ENCODE measurements around the gene FBLN5. TPM values are rescaled to one million over a fixed set of nuclear protein-coding genes. Genes with fewer than 3 reads are reported as not detected.

The FBLN5 gene
- total RNA-seq, 1 experiment from 2014 or later = 0.90 TPM

DNA sequence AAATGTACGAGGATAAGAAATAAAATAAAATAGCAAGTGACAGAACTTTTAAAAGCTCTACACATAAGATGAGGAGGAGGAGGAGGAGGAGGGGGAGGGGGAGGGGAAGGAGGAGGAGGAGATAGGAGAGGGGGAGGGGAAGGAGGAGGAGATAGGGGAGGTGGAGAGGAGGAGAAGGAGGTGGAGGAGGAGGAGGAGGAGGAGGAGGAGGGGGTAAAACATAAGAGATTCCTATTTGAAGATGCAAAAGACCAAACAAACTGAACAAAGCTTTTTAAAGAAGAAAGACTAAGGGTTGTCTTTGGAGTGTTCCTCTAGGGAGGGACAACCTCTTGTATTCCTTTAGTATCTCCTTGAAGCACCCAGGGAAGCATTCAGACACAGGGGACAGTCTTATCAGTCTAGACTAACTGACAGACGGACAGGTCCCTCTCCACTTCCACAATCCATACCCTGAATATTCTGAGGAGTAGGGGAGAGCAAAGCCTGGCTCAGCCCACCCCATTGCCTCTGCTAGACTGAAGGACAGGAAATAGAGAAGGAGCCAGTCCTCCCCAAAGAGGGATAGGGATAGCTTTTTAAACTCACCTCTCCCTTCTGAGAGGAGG lies 93.1 kb downstream of the FBLN5 start:
- no peaks in the 10 kb centered on the region for H3K36me3 Mint-ChIP-seq (ENCODE audit: insufficient read depth, unreplicated experiment)
- no TSS peak for BruUV-seq (replicated peaks)
- H3K4me3 Mint-ChIP-seq (ENCODE audit: low read depth, unreplicated experiment) = no peak overlapping the region
- peaks cover 11% of the 10 kb centered on the region for H3K27me3 Mint-ChIP-seq (ENCODE audit: unreplicated experiment)
- no peak overlapping the region for H3K27ac Mint-ChIP-seq (ENCODE audit: unreplicated experiment)
- DNase-seq = no peak
- TF ChIP-seq, protein P1, sequence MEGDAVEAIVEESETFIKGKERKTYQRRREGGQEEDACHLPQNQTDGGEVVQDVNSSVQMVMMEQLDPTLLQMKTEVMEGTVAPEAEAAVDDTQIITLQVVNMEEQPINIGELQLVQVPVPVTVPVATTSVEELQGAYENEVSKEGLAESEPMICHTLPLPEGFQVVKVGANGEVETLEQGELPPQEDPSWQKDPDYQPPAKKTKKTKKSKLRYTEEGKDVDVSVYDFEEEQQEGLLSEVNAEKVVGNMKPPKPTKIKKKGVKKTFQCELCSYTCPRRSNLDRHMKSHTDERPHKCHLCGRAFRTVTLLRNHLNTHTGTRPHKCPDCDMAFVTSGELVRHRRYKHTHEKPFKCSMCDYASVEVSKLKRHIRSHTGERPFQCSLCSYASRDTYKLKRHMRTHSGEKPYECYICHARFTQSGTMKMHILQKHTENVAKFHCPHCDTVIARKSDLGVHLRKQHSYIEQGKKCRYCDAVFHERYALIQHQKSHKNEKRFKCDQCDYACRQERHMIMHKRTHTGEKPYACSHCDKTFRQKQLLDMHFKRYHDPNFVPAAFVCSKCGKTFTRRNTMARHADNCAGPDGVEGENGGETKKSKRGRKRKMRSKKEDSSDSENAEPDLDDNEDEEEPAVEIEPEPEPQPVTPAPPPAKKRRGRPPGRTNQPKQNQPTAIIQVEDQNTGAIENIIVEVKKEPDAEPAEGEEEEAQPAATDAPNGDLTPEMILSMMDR (IDR thresholded peaks at IDR 0.05; ENCODE audit: unreplicated experiment) = no peak
- CTCF ChIA-PET = no interaction called here
- intact Hi-C loops (cut with micrococcal nuclease; ENCODE audit: unreplicated experiment) = no loop called here
- peaks cover 14% of the 10 kb centered on the region for H3K4me1 Mint-ChIP-seq (ENCODE audit: low read depth, unreplicated experiment)
- no peaks in the 10 kb centered on the region for H3K9me3 Mint-ChIP-seq (ENCODE audit: low read depth, unreplicated experiment)

- H3K9me3 Mint-ChIP-seq (ENCODE audit: low read depth, unreplicated experiment) = no peaks in the 10 kb centered on the region
- DNase-seq = no peak
- peaks cover 11% of the 10 kb centered on the region for H3K27me3 Mint-ChIP-seq (ENCODE audit: unreplicated experiment)
- no TSS peak for BruUV-seq (replicated peaks)
- no peaks in the 10 kb centered on the region for H3K36me3 Mint-ChIP-seq (ENCODE audit: insufficient read depth, unreplicated experiment)
- CTCF ChIA-PET = no interaction called here
- H3K27ac Mint-ChIP-seq (ENCODE audit: unreplicated experiment) = no peak overlapping the region
- TF ChIP-seq, protein P1 (IDR thresholded peaks at IDR 0.05; ENCODE audit: unreplicated experiment) = no peak
- intact Hi-C loops (cut with micrococcal nuclease; ENCODE audit: unreplicated experiment) = no loop called here
- H3K4me1 Mint-ChIP-seq (ENCODE audit: low read depth, unreplicated experiment) = no peaks in the 10 kb centered on the region
- H3K4me3 Mint-ChIP-seq (ENCODE audit: low read depth, unreplicated experiment) = no peak overlapping the region
Observed at GRCh38 chr14:91851563-91851962, 95.9 kb downstream of the FBLN5 start.

GRCh38 chr14:91848504-91849001 lies 98.9 kb downstream of the FBLN5 start:
- CTCF ChIA-PET = no interaction called here
- intact Hi-C loops (cut with micrococcal nuclease; ENCODE audit: unreplicated experiment) = no loop called here
- H3K4me1 Mint-ChIP-seq (ENCODE audit: low read depth, unreplicated experiment) = no peaks in the 10 kb centered on the region
- H3K27ac Mint-ChIP-seq (ENCODE audit: unreplicated experiment) = no peak overlapping the region
- H3K27me3 Mint-ChIP-seq (ENCODE audit: unreplicated experiment) = no peaks in the 10 kb centered on the region
- H3K36me3 Mint-ChIP-seq (ENCODE audit: insufficient read depth, unreplicated experiment) = no peaks in the 10 kb centered on the region
- TF ChIP-seq, protein P1 (IDR thresholded peaks at IDR 0.05; ENCODE audit: unreplicated experiment) = no peak
- H3K4me3 Mint-ChIP-seq (ENCODE audit: low read depth, unreplicated experiment) = no peak overlapping the region
- no peaks in the 10 kb centered on the region for H3K9me3 Mint-ChIP-seq (ENCODE audit: low read depth, unreplicated experiment)
- DNase-seq = no peak
- BruUV-seq (replicated peaks) = no TSS peak

DNA sequence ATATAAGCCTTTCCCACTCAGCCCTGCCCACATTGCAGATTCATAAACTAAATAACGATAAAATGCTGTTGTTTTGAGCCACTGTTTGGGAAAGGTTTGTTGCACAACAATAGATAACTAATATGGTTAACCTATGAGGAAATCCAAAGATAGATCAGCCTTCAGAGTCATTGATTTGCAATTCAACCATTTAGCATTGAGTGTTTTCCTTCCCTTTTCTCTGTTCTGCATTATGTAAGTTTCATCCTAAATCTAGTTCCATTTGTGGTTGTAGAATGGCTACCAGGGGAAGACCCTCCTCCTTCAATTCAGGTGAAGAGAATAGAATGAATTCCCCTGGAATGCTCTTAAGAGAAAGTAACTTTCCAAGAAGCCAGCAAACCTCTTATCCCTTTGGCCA lies 99.8 kb downstream of the FBLN5 start:
- BruUV-seq (replicated peaks) = no TSS peak
- H3K27me3 Mint-ChIP-seq (ENCODE audit: unreplicated experiment) = no peaks in the 10 kb centered on the region
- no peaks in the 10 kb centered on the region for H3K36me3 Mint-ChIP-seq (ENCODE audit: insufficient read depth, unreplicated experiment)
- no peak for DNase-seq
- no peaks in the 10 kb centered on the region for H3K9me3 Mint-ChIP-seq (ENCODE audit: low read depth, unreplicated experiment)
- intact Hi-C loops (cut with micrococcal nuclease; ENCODE audit: unreplicated experiment) = no loop called here
- no peak overlapping the region for H3K27ac Mint-ChIP-seq (ENCODE audit: unreplicated experiment)
- no peak overlapping the region for H3K4me3 Mint-ChIP-seq (ENCODE audit: low read depth, unreplicated experiment)
- TF ChIP-seq, protein P1 (IDR thresholded peaks at IDR 0.05; ENCODE audit: unreplicated experiment) = no peak
- CTCF ChIA-PET = no interaction called here
- no peaks in the 10 kb centered on the region for H3K4me1 Mint-ChIP-seq (ENCODE audit: low read depth, unreplicated experiment)

Data from Calu3 (cell line).